Ishikawa (cell line): Measurements from ENCODE around the gene JCHAIN.

Experiments
- CREB1 ChIP-seq: IDR thresholded peaks from 2 replicates; pipeline ENCODE4 v1.6.1; 2012; ENCODE audit warnings: low read depth
- EP300 ChIP-seq: IDR thresholded peaks from 2 replicates; pipeline ENCODE4 v1.6.1; 2012; ENCODE audit warnings: borderline replicate concordance
- TAF1 ChIP-seq: IDR thresholded peaks from 2 replicates; pipeline ENCODE4 v1.6.1; 2012; ENCODE audit warnings: low read depth, mild to moderate bottlenecking

DNA sequence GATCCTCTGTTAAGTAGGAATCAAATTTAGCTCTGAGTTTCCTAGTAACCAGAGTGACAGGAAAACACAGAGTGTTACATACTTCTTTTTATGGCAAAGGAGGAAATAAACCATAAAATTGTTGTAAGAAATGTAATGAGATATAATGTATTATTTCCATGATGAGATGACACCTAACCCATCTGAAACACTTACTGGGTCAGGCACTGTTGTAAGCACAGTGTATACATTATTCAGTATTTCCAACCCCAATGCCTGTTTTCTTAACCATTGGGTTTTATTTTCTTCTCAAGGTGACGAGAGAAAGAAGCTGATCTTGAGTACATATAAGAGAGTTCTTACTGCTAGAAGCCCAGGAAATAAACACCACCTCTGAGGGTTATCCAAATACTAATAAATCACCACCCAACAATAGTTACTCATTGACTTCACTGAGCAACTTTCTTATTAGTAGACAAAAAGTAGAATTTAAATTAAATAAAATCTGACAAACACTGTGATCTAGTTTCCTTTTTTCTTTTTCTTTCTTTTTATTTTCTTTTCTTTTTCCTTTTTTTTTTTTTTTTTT lies 42.0 kb downstream of the JCHAIN start:
- TF ChIP-seq TAF1 (no peak), CREB1 (no peak), EP300 (no peak)
